NCI-H1417 (cell line): ENCODE data around the gene ETDC.
"Not testable (repeated sequence)": the region's sequence is repeated elsewhere in the genome, so short reads cannot be mapped to it uniquely, and the experiment has no call there.

Experiments used
- DNase-seq, 3 experiments: peaks; one replicate each; lab custom pipeline; 2025; lab: John Stamatoyannopoulos, UW

ETDC gene

DNA sequence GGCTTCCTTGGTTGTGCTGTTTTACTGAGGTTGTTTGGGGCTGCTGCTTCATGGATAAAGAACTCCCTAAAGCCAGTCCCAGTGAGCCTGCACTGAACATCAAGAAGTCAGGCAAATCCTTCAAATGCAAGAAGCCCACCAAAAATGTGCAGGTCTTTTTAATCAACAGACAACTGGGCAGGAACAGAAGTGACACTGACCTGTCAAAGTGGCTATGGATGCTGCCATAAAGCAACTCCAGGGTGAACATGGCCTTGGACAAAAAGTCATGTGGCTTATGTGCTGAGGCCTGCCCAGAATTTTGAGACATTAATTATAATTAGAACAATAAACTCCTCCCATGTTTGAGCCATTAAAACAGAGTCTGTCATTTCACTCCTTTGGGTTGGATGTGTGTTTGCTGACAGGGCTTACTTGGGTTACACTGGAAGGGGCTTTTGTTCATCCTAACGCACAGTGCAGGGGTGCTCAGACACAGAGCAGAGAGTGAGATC is at the start of gene ETDC:
TSS of gene ETDC (plus strand) at position 51 of the 494 bp plus-strand sequence. CDS start at position 51, 0 bp downstream.
- no peak for DNase-seq

DNA sequence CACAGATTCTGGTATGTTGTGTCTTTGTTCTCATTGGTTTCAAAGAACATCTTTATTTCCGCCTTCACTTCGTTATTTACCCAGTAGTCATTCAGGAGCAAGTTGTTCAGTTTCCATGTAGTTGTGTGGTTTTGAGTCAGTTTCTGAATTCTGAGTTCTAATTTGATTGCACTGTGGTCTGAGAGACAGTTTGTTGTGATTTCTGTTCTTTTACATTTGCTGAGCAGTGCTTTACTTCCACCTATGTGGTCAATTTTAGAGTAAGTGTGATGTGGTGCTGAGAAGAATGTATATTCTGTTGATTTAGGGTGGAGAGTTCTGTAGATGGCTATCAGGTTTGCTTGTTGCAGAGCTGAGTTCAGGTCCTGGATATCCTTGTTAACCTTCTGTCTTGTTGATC is 48.3 kb upstream of the ETDC start:
- not testable (repeated sequence) for DNase-seq

DNA sequence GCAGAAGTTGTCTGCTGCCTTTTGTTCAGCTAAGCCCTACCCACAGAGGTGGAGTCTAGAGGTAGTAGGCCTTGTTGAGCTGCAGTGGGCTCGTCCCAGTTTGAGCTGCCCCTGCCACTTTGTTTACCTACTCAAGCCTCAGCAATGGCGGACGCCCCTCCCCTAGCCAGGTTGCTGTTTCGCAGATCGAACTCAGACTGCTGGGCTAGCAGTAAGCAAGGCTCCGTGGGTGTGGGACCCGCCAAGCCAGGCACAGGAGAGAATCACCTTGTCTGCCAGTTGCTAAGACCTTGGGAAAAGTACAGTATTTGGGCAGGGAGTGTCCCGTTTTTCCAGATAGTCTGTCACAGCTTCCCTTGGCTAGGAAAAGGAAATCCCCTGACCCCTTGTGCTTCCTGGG is 45.9 kb upstream of the ETDC start:
- not testable (repeated sequence) for DNase-seq

DNA sequence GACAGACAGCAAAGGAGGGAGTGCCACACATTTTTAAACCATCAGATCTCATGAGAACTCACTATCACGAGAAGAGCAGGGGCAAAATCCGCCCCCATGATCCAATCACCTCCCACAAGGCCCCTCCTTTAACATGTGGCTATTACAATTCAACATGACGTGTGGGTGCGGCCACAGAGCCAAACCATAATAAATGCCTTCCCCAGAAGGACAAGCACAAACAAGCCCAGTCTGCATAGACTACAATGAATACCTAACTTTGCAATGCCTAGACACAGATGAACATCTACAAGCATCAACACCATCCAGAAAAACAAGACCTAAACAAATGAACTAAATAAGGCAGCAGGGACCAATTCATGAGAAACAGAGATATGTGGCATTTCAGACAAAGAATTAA is 45.1 kb upstream of the ETDC start:
- DNase-seq: no peak

DNA sequence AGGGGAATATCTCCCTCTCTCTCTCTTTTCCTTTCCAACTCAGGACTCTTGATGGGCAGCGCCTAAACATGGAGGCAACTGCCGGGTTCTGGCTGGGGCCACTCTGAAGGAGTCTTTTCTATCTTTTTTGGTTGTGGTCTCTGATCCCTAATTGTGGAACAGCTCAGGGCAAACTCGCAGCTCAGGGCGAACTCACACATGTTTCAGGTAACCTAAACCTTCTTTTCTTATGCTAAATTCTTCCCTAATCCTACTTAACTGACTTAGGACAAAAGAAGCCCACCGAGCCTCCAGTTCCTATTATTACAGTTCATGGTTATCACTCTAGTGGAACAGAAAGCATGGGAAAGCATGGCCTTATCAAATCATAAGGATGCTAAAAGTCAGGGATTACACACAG is 36.1 kb upstream of the ETDC start:
- no peak for DNase-seq

DNA sequence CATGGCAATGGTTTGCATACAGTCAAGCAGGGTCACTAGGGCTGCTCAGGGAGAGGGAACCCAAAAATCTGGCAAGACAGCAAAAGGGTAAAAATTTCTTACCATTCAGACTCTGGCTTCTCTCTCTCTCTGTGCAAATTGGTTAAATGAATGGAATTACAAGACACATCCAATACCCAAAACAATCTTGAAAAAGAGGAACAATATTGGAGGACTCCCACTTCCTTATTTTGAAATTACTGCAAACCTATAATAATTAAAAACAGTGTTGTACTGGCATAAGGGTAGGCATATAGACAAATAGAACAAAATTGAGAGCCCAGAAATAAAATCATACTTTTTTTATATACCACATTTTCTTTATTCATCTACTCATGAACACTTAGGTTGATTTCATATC is 33.3 kb upstream of the ETDC start:
- no peak for DNase-seq

DNA sequence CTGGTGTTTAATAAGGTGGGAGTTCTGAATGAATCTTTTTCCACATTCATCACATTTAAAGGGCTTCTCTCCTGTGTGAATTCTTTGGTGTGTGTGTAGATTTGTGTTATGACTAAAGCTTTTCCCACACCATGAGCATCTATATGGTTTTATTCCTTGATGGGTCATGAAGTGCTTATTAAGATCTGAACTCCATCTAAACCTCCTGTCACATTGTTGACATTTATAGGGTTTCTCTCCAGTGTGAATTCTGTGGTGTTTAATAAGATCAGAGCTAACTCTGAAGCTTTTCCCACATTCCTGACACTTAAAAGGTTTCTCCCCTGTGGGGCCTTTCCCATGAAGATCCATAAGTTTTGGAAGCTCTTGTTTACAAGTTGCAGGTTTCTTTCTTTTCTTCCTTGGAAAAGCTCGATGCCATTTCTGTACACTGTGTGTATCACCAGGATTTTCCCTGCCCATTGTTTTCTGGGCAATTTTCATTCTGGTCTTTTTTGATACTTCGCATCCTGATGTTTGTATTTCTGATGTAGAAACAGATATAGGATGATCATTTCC is 21.9 kb upstream of the ETDC start:
- DNase-seq: no peak

DNA sequence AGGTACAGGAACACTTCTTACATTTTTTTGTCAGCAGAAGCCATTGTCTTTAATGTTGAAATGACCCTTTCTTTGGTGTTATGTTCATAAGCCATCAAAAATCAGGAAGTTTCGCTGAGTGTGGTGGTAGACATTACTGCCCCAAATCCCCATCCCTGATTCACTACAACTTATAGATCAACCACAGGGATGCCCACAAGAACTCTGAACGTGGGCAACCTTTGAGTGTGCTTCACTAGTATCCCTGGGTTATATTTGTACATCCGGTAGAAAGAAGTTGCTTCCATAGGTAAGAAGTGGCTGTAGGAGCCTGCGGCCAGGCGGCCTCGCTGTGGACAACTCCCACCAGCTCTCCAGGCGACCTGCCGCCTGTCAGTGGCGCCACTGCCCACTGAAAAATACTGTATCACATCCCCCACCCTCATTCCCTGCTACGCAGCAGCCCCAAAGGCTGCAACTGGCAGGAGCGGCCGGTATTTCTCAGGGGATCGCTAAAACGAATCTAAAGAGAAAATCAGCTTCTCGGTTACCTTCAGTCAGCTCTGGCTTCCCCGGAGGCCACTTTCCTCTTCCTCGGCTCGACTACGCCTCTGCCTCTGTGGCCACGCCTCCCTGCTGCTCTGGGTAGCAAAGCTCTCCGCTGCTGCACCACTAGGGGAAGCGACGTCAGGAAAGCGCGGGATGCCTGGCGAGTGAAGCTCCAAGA is 13.9 kb upstream of the ETDC start:
- DNase-seq: no peak

DNA sequence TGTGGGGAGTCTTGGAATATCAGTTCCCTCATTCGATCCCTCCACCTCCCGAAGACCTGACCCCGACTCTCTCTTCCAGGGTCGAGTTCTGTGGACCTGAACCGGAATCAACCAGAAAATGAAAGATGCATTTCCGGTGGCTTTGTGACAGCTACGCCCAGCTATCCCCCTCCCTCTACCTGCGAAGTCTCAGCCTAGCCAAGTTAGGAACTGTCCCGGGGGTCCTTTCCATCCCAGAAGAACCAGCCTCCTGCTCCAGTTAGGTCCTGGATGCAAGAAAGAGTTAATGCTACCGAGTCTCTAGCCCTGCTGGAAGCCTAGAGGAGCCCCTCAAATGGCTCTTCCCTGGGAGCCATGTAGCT is 13.4 kb upstream of the ETDC start:
- no peak for DNase-seq

DNA sequence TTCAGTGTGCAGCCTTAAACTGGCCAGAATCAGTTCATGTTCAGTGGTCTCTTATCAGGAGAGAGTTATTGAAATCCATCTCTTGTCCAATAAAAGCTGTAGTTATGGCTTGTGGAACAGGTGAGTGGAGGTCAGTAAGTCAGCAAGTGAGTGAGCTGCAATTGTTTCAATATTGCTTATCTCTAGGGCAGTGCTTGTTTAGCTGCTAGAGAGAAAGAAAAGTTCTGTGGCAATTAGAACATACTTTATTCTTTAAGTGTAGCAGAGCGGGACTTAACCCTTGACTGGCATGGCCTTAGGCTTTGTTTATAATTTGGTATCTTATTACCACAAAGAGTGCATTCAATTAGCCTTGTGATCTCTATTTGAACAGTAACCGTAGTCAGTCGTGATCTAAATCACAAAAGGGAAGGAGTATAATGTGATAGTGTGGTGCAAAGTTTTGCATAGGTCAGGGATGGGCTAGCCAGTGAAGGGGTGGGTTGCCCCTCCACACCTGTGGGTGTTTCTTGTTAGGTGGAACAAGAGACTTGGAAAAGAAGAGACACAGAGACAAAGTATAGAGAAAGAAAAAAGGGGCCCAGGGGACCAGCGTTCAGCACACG is 6.9 kb upstream of the ETDC start:
- no peak for DNase-seq

DNA sequence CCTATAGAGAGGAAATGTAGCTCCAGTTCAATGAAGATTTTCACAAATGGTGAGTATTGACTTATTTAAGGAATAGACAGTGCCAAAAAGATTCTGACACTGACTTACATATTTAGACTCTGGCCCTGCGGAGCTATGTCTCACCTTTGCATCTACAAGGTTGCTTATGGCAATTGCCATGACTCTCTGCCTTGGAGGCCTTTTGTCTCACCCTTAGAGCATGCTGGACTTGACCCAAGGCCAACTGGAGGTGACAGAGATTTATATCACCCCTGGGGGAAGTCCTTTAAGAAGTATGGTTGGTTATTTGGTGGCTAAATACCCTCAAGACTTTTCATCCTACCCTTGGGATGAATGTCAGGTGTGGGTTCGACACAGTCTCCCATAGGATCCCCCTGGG is 4.5 kb upstream of the ETDC start:
- DNase-seq: no peak

DNA sequence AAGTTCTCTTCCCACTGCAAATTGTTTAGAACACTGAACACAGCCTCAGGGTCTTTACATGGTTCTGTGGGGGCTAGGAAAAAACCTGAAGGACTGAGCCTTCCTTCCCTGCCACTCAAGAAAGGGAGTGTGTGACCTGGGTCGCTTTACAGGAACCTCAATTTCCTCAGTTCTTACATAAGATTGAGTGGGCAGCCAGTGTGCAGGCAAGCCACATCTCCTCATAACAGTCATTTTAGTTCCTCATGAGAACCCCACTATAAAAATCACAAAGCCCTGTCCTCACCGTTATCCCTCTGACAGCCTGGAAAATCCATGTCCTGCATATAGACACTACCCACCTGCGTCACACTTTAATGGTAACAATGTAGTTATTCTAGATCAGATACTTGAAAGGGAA is 2.1 kb upstream of the ETDC start:
- no peak for DNase-seq

DNA sequence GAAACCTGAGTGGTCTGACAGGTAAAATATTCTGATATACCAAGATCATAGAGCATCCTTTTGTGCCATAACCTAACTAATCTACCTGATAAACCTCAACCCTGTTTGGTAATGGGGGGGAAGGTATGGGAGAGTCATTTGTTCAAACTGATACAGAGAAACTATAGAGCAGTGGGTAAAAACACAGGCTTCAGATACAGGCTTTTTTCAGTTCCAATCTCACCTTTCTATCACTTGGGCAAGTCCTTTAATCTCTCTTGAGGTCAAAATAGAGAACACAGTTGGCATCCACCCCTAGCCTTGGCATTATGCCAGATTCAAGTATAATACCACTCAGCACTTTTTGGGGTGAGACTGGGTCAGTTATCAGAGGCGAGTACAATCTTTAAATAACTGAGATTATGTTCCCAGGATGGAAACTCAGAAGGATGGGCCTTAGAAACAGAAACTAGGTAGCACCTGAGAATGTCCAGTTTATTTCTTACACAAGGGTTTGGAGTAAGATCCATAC is 880 bp upstream of the ETDC start:
- no peak for DNase-seq

DNA sequence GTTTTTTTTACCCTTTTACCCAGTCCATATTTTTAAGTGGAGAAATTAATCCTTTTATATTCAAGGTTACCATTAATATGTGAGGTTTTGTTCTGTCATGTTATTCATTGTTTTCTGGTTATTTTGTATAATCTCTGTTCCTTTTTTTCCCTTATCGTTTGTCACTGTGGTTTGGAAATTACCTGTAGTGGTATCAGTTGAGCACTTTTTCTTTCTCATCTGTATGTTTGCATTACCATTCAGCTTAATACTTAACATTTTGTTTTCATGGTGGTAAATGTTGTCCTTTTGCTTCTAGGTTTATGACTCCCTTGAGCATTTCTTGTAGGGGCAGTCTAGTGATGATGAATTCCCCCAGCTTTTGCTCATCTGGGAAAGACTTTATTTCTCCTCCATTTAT is 6.6 kb downstream of the ETDC start:
- no peak for DNase-seq

DNA sequence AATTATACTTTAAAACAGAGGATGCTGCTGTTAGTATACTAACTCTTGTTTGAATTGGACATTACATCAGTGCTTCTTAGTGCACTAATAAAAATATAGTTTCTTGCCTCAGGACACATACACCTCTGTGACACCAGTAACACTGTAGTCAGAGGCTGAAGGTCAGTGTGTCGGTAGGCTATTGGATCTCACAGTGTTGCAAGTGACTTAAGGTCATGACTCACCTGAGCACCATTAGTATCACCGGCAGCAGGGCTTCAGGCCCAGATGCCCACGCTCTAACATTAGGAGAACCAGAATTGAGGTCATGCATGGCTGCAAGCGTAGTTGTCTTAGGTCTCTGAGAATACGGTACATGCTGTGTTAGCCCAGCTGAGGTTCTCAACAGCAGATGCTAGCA is 15.2 kb downstream of the ETDC start:
- no peak for DNase-seq

DNA sequence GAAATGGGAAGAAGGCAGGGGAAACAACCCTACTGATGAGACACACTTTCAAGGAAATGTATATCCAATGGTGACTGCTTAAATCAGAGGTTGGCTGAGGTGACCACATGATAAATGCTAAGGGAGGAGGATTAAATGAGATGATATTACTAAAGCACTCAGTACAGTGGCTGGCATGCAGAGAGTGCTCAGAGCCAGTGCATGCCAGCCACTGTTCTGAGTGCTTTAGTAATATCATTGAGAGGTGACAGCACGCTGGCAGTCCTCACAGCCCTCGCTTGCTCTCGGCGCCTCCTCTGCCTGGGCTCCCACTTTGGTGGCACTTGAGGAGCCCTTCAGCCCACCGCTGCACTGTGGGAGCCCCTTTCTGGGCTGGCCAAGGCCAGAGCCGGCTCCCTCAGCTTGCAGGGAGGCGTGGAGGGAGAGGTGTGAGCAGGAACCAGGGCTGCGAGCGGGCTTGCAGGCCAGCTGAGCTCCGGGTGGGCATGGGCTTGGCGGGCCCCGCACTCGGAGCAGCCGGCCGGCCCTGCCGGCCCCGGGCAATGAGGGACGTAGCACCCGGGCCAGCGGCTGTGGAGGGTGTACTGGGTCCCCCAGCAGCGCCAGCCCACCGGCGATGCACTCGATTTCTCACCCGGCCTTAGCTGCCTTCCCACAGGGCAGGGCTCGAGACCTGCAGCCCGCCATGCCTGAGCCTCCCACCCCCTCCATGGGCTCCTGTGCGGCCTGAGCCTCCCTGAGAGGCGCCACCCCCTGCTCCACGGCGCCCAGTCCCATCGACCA is 15.9 kb downstream of the ETDC start:
- DNase-seq: not testable (repeated sequence)

DNA sequence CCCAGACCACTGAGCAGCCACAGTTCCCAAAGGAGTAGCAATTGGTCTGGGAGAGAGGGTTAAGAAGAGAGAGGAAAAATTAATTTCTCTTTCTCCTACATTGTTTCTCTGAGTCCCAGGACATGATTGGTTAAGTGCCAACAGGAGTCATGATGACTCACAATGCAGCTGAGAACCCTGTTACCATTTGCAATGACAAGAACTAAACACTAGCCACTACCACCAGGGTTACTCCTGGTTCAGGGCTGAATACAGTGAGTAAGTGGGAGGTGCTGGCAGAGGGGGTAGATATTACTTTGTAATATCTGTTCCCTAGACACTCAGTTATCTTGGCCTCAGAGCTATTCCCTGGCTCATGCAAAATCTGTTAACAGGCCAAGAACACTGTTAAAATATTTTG is 18.0 kb downstream of the ETDC start:
- no peak for DNase-seq

DNA sequence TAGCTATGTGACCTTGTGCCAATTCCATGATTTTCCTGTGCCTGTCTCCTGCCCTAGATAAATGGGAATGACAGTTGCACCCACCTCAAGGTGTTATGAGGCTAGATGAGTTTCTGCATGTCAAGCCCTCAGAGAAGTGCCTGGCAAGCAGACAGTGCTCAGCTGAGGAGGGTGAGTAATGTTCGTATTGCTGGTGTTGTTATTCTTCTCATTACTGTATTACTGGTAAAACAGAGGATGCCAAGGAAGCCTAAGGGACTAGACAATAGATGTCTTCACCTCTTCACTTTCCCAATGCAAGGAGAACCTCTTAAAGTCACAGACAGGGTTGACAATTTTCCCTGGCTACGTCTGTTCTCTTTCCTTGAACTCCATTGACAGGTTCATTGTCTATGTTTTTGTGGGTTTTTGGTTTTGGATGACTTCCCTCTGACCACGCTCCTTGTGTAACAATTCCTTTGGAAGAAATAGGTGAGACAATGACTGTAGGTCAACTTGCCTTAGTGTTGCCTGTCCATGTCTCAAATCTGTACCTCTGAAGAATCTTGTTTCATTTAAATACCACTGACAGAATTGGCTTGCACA is 19.2 kb downstream of the ETDC start:
- no peak for DNase-seq

DNA sequence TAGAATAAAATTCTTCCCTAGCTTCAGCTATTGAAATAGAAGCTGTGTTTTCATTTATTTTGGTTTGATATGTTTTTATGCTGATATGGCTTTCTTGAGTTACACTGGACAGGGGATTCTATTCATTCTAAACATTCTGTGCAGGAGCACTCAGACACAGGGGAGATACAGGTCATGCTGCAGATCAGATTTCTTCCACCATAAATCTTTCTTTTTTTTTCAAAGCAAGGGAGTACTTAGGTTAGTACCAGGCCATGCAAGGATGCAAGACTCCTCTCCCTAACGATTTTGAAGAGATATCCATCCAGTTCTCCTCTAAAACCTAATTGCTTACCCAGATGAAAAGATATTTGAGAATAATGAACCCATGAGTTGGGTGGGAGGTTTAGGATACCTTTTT is 21.4 kb downstream of the ETDC start:
- DNase-seq: peak in 1 of 3 experiments; percentile 1

DNA sequence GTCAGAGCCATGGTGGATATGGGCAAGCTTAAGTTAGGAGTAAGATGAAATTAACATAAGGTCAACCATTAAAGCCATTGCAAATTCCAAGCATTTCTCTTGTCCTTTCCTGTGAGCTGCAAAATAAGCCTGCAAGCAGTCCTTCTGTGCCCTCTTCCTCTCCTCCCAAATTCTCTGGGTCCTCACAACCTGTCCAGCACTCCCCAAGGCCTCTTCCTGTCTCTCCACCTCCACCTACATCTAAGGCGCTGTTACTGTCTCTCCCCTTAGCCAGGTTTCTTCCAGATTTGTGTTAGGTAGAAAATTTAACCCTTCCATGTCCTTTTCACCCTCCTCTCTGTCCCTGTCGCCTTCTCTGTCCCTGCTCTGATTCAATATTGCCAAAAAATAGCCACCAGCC is 22.2 kb downstream of the ETDC start:
- no peak for DNase-seq

DNA sequence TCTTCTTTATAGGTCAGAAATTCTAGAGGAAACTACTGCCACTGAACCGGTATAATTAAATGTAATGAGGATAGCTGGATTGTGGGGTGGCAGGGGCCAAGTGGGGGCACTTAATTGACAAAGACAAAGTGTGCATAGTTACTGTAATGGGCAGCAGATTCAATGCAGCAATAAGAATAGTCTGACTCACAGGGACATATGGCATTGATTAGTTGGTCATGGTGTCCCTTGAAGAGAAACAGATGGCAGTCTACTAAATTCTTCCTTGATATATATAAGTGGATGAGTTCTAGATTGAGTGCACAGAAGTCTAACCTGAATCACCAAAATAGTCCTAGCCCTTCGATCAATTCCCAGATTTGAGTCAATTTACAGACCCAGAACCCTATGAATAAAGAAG is 31.6 kb downstream of the ETDC start:
- DNase-seq: no peak

DNA sequence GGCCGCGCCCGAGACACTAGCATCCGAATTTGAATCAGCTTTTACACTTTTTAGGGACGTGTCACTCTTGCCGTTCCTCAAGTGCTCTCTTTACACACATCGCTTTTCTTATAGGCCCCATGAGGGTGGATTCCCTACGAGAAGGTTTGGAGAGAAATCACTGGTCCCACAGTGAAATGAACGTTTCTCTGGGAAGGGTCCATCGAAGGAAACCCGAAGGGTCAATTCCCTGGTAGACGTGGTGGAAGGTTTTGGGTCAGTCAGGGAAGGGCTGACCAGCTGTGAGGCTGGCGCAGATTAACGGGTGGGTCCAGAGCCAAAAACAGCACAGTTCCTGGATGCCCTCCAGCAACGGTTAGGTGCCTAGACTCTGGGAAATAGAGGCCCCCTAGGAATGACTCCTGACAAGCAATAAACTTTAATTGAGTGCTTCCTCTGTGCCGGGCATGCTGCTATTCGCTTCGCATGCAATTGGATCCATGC is 35.9 kb downstream of the ETDC start:
- peak in 2 of 3 experiments; percentile 43 to 72 for DNase-seq
